ENCODE results near the gene NUP98. TPM values are rescaled to one million over a fixed set of nuclear protein-coding genes. Genes with fewer than 3 reads are reported as not detected.

Gene NUP98
- total RNA-seq, 1 experiment from 2014 or later = 114 TPM

DNA sequence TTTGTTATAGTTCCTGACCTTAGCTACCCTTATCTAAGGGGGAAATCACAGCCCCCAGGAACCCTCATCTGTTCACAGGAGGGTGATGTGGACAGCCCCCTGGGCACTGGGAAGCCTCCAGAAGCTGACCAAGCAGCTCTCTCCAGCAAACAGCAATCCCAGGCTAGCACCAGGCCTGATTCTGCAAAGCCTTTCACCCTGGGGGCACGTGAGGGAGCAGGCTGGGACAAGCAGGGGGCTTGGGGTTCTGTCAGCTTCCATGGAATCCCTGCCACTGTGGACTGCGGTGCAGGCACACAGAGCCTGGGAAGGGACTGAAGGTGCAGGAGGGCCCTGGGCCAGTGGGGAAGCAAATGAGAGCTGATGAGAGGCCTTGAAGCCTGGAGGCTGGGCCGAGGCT is 13.1 kb upstream of the NUP98 start:
- H3K27me3 Mint-ChIP-seq (ENCODE audit: unreplicated experiment) = no peaks in the 10 kb centered on the region
- H3K4me3 Mint-ChIP-seq (ENCODE audit: low read depth, unreplicated experiment) = no peak overlapping the region
- TF ChIP-seq, protein P1, sequence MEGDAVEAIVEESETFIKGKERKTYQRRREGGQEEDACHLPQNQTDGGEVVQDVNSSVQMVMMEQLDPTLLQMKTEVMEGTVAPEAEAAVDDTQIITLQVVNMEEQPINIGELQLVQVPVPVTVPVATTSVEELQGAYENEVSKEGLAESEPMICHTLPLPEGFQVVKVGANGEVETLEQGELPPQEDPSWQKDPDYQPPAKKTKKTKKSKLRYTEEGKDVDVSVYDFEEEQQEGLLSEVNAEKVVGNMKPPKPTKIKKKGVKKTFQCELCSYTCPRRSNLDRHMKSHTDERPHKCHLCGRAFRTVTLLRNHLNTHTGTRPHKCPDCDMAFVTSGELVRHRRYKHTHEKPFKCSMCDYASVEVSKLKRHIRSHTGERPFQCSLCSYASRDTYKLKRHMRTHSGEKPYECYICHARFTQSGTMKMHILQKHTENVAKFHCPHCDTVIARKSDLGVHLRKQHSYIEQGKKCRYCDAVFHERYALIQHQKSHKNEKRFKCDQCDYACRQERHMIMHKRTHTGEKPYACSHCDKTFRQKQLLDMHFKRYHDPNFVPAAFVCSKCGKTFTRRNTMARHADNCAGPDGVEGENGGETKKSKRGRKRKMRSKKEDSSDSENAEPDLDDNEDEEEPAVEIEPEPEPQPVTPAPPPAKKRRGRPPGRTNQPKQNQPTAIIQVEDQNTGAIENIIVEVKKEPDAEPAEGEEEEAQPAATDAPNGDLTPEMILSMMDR (IDR thresholded peaks at IDR 0.05; ENCODE audit: unreplicated experiment) = no peak
- no TSS peak for BruUV-seq (replicated peaks)
- intact Hi-C loops (cut with micrococcal nuclease; ENCODE audit: unreplicated experiment) = no loop called here
- no peak overlapping the region for H3K27ac Mint-ChIP-seq (ENCODE audit: unreplicated experiment)
- H3K9me3 Mint-ChIP-seq (ENCODE audit: low read depth, unreplicated experiment) = no peaks in the 10 kb centered on the region
- peaks cover 12% of the 10 kb centered on the region for H3K4me1 Mint-ChIP-seq (ENCODE audit: low read depth, unreplicated experiment)
- H3K36me3 Mint-ChIP-seq (ENCODE audit: insufficient read depth, unreplicated experiment) = peaks cover 17% of the 10 kb centered on the region
- no peak for DNase-seq
- CTCF ChIA-PET = interaction anchor here (0.6 to 3.2 kb wide), 3 partner anchors 30 to 305 kb away, joined by 3 to 20 read pairs (median 4); partner anchors contain the start of gene RHOG

DNA sequence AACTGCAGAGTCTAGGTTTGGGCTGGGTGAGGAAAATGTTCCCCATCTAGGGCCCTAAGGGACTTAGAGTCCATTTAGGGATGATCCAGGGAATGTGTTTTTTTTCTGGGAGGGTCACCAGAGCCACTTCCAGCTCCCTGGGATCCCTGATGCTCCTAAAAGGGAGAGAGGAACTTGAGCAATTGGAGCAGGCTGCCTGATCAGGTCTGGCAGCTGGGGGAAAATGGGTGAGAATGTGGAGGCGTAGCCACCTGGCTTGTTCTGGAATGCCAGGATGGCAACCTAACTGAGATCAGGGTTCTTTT is 12.2 kb upstream of the NUP98 start:
- intact Hi-C loops (cut with micrococcal nuclease; ENCODE audit: unreplicated experiment) = no loop called here
- H3K27me3 Mint-ChIP-seq (ENCODE audit: unreplicated experiment) = no peaks in the 10 kb centered on the region
- no peak overlapping the region for H3K27ac Mint-ChIP-seq (ENCODE audit: unreplicated experiment)
- no peaks in the 10 kb centered on the region for H3K9me3 Mint-ChIP-seq (ENCODE audit: low read depth, unreplicated experiment)
- H3K4me1 Mint-ChIP-seq (ENCODE audit: low read depth, unreplicated experiment) = peaks cover 12% of the 10 kb centered on the region
- CTCF ChIA-PET = interaction anchor here (0.6 to 3.2 kb wide), 6 partner anchors 16 to 306 kb away, joined by 3 to 20 read pairs (median 4); partner anchors contain the start of gene RHOG
- BruUV-seq (replicated peaks) = no TSS peak
- no peak overlapping the region for H3K4me3 Mint-ChIP-seq (ENCODE audit: low read depth, unreplicated experiment)
- no peak for DNase-seq
- TF ChIP-seq, protein P1 (IDR thresholded peaks at IDR 0.05; ENCODE audit: unreplicated experiment) = no peak
- H3K36me3 Mint-ChIP-seq (ENCODE audit: insufficient read depth, unreplicated experiment) = peaks cover 17% of the 10 kb centered on the region

- no peak overlapping the region for H3K27ac Mint-ChIP-seq (ENCODE audit: unreplicated experiment)
- peaks cover 17% of the 10 kb centered on the region for H3K36me3 Mint-ChIP-seq (ENCODE audit: insufficient read depth, unreplicated experiment)
- DNase-seq = peak; percentile 67
- TF ChIP-seq, protein P1 (IDR thresholded peaks at IDR 0.05; ENCODE audit: unreplicated experiment) = peak; percentile 27
- CTCF ChIA-PET = interaction anchor here (0.6 to 3.2 kb wide), 6 partner anchors 16 to 264 kb away, joined by 3 to 20 read pairs (median 4); partner anchors contain the start of gene RHOG
- intact Hi-C loops (cut with micrococcal nuclease; ENCODE audit: unreplicated experiment) = no loop called here
- H3K4me1 Mint-ChIP-seq (ENCODE audit: low read depth, unreplicated experiment) = peaks cover 12% of the 10 kb centered on the region
- H3K9me3 Mint-ChIP-seq (ENCODE audit: low read depth, unreplicated experiment) = no peaks in the 10 kb centered on the region
- no TSS peak for BruUV-seq (replicated peaks)
- no peaks in the 10 kb centered on the region for H3K27me3 Mint-ChIP-seq (ENCODE audit: unreplicated experiment)
- peak overlapping the region; percentile 89 for H3K4me3 Mint-ChIP-seq (ENCODE audit: low read depth, unreplicated experiment)
These were observed 11.7 kb upstream of the NUP98 start for GRCh38 chr11:3808861-3809623.

DNA sequence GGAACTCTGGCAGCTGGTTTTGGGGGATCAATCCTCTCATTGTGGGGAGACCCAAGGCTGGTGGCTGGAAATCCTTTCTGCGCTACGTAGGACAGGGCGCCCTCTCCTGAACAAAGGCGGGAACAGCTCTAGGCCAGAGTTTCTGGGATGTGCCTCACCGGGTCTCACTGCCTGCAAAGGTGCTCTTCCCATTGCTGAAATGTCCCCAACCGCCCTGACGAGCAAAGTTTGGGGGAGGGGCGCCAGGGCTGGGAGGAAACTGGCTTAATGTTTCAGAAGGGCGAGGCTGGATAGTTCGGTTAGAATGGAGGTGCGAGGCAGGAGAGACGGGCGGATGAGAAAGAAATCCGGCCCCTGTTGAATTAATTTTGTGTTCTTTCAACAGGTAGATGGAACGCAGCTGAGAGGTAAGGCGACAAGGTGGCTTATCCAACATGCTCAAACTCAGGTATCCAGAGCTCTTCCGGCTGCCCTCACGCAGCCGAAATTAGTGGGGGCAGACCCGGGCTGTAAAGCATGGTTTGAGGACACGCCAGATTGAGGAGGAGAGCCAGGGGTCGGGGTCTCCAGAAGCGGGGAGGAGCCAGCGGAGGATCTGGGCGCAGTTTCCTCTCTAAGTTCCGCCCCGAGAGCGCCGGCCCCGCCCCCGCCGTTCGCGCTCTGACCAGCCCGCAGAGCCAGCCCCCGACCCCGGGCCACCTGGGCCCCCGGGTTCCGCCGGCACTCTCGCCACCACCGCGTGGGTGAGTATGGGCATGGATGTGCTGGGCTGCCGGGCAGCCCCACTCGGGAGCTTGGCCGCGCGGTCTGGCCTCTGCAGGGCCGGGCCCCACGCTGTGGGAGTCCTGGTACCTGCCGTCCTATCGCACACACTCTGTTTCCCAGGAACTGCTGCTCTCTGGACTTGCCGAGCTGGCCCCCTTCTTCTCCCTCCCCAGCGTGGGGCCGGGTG is 10.8 kb upstream of the NUP98 start, which contains the start of gene PGAP2:
Gene PGAP2, plus strand, starts transcription at position 652 of the 952 bp plus-strand sequence. CDS start 2,700 bp downstream, outside the sequence.
- no peaks in the 10 kb centered on the region for H3K9me3 Mint-ChIP-seq (ENCODE audit: low read depth, unreplicated experiment)
- DNase-seq = peak; percentile 69
- intact Hi-C loops (cut with micrococcal nuclease; ENCODE audit: unreplicated experiment) = no loop called here
- H3K27ac Mint-ChIP-seq (ENCODE audit: unreplicated experiment) = no peak within 1 kb of the TSS
- BruUV-seq (replicated peaks) = TSS peak; percentile 47
- CTCF ChIA-PET = interaction anchor here (0.7 to 3.2 kb wide), 6 partner anchors 10 to 265 kb away, joined by 3 to 20 read pairs (median 4); partner anchors contain the start of gene RHOG
- H3K4me3 Mint-ChIP-seq (ENCODE audit: low read depth, unreplicated experiment) = peak within 1 kb of the TSS; percentile 89
- peaks cover 17% of the 10 kb centered on the region for H3K36me3 Mint-ChIP-seq (ENCODE audit: insufficient read depth, unreplicated experiment)
- no peaks in the 10 kb centered on the region for H3K27me3 Mint-ChIP-seq (ENCODE audit: unreplicated experiment)
- TF ChIP-seq, protein P1 (IDR thresholded peaks at IDR 0.05; ENCODE audit: unreplicated experiment) = peak; percentile 35
- H3K4me1 Mint-ChIP-seq (ENCODE audit: low read depth, unreplicated experiment) = peaks cover 12% of the 10 kb centered on the region
